GM19468 (cell line): Measurements from ENCODE around the gene APLP1.
"Not testable (repeated sequence)": the region's sequence is repeated elsewhere in the genome, so short reads cannot be mapped to it uniquely, and the experiment has no call there.

Experiments
- ATAC-seq: cut with Tn5 transposase; IDR thresholded peaks from one replicate; pipeline ENCODE4 v1.9.1; 2021; ENCODE audit warnings: mild to moderate bottlenecking, moderate library complexity, moderate number of reproducible peaks; ENCODE audit not compliant: unreplicated experiment; ENCODE audit errors: extremely low read depth

Gene APLP1

DNA sequence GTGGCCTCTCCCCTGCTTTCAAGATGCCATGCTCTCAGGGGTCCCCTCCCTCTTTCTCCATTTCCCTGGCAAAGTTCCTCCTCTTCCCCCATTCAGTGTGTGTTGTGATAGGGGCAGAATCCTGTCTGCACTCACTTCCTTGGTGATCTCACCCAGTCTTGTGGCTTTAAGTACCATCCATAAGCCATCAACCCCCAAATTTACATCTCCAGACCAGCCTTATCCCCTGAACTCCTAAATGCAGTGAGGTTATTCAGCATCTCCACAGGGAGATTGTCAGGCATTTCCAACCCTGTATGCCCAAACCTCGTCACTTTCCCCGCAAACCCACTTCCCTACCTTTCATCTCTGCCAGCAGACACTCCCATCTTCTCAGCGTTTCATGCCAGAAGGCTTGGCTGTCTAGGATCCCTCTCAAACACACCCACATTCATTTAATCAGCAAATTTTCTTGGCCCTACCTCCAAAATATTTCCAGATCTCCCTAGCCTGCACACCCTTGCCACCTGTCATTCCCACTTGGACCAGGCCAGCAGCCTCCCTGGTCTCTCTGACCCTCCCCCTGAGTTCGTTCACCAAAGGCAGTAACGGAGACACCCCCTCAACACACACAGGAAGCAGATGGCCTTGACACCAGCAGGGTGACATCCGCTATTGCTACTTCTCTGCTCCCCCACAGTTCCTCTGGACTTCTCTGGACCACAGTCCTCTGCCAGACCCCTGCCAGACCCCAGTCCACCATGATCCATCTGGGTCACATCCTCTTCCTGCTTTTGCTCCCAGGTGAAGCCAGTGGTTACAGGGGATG is 33.7 kb downstream of the APLP1 start, which contains the start of gene HCST:
TSS of gene HCST (plus strand) at position 676 of the 808 bp plus-strand sequence. CDS start at position 741, 65 bp downstream.
- no peak for ATAC-seq

DNA sequence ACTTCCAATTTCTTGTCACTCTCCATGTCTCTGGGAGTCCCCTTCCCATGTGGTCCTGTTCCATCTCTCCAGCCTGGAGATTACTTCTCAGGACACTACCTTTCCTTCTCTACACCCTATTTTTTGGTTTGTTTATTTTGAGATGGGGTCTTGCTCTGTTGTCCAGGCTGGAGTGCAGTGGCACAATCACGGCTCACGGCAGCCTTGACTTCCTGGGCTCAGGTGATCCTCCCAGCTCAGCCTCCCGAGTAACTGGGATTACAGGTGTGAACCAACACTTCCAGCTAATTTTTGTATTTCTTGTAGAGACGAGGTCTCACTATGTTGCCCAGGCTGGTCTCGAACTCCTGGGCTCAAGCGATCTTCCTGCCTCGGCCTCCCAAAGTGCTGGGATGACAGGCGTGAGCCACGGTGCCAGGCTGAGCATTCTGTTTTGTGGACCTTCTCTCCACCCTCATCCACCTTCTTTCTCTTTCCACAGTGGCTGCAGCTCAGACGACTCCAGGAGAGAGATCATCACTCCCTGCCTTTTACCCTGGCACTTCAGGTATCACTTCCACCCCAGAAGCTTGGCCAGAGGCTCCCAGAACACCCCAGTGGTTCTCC is 34.6 kb downstream of the APLP1 start:
- ATAC-seq: no peak

DNA sequence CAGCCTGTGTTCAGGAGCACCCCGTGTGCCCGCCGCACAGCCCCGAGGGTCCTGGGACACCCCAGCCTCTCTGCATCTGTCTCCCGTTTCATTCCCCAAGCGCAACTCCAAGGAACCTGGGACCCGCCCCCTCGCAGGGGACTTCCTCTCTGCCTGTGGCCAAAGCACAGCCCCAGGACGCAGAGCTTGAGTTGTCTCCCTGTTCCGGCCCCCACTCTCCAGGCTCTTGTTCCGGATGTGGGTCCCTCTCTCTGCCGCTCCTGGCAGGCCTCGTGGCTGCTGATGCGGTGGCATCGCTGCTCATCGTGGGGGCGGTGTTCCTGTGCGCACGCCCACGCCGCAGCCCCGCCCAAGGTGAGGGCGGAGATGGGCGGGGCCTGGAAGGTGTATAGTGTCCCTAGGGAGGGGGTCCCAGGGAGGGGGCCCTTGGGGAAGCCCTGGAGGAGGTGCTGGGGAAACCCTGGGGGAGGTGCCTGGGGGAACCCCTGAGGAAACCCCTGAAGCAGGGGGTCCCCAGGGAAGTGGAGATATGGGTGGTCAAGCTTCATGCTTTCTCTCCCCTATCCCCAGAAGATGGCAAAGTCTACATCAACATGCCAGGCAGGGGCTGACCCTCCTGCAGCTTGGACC is 35.3 kb downstream of the APLP1 start:
- ATAC-seq: peak; percentile 26

DNA sequence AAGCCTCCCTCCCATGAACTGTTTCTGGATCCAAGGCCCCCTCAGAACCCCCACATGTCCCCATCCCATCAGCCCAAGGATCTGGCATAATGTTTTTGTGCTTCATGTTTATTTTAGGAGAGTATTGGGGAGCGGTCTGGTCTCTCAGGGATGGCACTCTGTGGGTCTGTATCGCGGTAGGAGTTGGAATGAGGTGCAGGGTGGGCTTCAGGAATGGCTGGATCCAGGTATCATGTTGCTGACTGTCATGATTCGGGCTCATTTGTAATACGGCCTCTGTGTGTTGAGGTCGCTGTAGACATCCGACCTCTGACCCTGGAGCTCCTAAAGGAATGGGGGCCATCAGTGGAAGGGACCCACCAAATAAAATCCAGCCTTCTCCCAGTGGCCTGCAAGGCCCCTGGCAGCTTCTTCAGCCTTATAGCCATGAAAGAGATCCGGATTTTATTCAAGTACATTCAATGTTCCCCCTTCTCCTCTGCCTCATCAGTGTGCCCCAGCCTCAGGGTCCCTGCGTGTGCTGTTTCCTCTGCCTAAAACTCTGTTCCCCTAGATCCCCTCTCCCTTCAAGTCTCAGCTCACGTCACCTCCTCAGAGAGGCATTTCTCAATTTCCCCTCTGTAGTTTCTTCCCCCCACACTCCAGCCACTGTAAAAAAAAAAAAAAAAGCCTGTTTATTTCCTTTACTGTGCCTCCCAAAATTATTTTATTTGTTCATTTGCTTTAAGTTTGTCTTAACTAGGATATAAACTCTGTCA is 36.1 kb downstream of the APLP1 start:
- ATAC-seq: no peak

DNA sequence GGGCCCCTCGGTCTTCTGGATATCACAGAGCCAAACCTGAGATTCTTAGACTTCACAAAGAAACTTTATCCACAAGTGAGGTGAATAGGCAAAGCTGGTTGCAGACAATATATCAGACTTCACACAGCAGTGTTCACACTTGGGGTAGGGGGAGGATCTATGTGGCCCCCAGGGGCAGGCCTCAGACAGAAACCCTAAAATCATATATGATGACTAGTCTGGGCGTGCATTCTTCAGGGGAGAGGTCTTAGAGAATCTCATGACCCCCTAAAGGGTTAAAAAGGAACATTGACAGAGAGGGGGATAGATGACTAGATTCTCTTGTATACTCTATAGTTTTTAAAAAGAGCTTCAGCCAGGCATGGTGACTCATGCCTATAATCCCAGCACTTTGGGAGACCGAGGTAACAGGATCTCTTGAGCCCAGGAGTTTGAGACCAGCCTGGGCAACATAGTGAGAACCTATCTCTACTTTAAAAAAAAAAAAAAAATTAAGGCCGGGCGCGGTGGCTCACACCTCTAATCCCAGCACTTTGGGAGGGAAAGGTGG is 36.9 kb downstream of the APLP1 start:
- no peak for ATAC-seq

DNA sequence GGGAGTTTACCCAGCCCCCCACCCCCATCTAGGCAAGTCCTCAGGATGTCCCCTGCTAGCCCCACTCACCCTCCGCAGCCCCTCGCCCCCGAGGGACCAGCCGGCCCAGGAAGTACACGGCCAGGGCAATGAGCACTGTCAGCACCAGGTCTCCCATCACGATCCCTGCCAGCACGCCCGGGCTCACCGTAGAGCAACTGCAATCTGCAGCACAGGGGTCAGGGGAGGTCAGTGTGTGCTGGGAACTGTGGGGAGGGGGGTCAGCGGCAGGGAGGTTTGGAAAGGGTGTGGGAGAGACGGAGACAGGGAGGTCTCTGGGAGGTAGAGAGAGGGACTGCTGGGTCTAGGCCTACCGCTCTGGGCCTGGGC is 39.0 kb downstream of the APLP1 start:
- ATAC-seq: no peak

DNA sequence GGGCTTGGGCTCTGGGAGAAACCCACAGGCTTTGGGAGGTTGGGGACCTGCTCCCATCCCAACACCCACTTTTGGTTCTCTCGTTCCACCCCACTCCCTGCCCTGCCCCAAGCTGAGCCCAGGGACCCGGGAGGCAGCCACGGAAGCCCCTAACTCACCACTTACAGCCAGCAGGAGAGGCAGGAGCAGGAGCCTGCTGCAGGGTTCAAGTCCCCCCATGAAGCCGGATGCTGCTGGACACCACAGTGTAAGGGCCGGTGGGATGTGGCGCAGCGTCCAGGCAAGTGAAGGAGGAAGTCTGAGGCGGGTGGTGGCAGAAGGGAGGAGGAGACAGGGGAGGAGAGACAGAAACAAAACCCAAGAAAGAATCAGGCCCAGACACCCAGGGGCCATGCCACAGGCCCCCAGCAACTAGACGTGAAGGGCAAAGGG is 39.7 kb downstream of the APLP1 start, which contains the start of gene TYROBP:
TSS of gene TYROBP (minus strand) at position 286 of the 432 bp plus-strand sequence. CDS start at position 219, 67 bp downstream.
- no peak for ATAC-seq

DNA sequence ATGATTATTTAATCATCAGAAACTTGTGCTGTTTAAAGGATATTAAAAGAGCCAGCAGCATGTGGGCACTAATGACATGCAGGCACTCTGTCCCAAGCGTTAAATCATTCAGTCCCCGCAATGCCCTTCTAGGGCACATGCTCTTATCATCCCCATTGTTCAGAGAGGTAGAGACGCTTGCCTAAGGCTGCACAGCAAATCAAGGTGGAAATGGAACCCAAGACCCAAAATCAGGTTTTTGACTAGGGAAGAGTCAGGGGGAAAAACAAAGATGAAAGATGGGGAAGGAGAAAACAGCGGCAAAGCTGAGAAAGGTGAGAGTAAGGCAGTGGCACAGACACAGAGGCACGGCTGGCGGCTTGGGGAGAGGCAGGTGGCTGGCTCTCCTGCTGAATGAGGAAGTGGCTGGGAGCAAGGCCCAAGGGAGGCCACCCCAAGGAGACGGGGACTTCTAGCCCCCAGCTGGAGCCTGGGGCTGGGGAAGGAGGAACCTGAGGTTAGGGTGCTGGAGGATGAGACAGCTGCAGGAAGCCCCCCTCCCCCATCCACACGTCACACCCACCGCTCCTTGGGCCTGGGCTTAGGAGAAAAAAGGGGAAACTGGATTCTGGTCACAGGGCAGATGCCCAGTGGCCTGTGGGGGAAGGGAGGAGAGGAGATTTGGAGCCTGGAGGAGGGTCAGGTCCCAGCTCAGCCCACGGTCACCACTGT is 40.8 kb downstream of the APLP1 start:
- no peak for ATAC-seq

DNA sequence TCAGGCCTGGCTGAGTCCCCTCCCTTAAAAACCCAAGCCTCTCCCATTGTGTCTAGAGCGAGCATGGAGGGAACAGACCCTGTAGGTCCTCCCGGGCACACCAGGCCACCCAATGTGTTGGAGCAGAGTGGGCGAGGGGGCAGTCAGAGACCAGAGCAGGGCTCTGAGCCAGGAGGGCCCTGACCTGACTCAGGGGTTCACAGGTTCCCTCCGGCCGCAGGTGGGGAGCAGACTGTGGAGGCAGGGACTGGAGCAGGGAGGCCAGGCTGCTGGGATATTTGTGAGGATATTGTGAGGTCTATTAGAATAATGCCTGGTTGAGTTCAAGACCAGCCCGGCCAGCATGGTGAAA is 41.3 kb downstream of the APLP1 start:
- no peak for ATAC-seq

DNA sequence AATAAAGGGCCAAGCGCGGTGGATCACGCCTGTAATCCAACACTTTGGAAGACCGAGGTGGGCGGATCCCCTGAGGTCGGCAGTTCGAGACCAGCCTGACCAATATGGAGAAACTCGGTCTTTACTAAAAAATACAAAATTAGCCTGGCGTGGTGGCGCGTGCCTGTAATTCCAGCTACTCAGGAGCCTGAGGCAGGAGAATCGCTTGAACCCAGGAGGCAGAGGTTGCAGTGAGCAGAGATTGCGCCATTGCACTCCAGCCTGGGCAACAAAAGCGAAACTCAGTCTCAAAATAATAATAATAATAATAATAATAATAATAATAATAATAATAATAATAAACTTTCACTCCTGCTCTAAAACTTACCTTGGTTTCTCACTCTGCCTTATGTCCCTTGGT is 42.0 kb downstream of the APLP1 start:
- not testable (repeated sequence) for ATAC-seq

DNA sequence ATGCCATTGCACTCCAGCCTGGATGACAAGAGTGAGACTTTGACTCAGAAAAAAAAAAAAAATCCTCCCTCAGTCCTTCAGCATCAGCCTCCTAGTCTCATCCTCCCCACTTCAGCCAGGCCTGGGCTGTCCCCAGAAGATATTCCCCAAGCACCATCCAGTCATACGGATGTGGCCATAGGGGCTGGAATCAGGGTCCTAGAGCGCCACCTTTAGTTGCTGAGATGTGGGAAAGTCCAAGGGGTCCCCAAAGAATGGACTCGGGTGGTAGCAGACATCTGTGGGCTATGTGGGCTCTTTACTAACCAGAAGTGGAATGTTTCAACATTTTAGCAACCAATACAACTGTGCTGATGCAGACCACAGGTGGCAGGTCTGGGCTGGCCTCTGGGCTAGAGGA is 42.8 kb downstream of the APLP1 start:
- ATAC-seq: no peak

DNA sequence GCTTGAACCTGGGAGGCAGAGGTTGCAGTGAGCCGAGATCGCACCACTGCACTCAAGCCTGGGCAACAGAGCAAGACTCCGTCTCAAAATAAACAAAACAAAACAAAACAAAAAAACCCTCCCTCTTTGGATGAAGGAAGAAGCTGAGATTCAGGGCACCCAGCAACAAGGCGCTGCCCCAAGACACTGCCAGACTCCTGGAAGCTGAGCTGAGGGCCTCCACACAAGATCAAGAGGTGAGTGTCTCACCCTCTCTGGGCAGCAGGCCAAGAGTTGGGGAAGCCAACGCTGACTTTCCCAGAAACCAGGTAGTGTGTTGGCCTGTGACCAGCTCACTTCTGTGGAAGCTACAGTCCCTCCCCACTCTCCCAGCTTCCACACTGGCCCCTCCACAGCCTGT is 43.4 kb downstream of the APLP1 start:
- no peak for ATAC-seq

DNA sequence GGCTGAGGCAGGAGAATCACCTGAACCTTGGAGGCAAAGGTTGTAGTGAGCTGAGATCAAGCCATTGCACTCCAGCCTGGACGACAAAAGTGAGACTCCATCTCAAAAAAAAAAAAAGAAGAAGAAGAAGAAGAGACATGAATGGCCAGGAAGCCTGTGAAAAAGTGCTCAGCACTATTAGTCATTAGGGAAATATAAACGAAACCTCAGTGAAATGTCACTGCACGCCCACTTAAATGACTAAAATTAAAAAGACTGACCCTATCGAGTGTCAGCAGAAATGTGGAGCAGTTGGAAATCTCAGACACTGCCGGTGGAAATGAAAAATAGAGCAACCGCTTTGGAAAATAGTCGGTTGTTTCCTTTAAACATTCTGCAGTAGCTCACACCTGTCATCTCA is 45.2 kb downstream of the APLP1 start:
- no peak for ATAC-seq

DNA sequence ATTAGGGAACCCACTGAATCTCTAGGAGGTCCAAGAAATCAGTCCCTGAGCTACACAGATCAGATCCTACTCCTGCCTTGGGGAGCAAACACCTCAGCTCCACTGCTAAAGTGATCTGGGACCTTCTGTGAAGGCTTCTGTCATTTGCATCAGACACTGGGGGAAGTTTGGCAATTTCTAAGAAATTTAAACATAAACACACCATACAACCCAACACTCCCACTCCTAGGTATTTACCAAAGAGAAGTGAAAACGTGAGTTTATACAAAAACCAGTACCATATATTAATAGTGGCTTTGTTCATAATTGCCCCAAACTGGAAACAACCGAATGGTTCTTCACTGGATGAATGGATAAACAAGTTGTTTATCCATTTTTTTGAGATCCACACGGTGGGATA is 47.1 kb downstream of the APLP1 start:
- no peak for ATAC-seq

DNA sequence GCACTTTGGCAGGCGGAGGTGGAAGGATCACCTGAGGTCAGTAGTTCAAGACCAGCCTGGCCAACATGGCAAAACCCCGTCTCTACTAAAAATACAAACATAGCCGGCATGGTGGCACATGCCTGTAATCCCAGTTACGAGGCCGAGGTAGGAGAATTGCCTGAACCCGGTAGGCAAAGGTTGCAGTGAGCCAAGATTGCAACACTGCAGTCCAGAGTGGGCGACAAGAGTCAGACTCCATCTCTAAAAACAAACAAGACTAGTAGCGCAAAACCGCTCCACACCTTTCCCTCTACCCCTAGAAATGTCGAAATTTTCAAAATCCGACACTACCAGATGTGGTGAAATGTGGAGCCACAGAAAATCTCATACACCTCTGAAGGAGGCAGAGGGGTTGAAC is 50.9 kb downstream of the APLP1 start:
- no peak for ATAC-seq

DNA sequence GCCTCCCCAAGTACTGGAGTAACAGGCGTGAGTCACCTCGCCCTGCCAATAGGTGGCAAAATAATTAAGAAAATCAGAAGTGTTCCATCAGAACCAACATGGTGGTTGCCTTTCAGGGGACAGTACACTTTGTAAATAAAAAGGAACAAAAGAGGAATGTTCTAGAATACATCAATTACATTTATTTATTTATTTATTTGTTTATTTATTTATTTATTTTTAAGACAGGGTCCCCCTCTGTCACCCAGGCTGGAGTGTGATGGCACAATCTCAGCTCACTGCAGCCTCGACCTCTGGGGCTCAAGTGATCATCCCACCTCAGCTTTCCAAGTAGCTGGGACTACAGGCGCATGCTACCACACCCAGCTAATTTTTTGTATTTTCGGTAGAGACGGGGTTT is 52.6 kb downstream of the APLP1 start:
- ATAC-seq: no peak

DNA sequence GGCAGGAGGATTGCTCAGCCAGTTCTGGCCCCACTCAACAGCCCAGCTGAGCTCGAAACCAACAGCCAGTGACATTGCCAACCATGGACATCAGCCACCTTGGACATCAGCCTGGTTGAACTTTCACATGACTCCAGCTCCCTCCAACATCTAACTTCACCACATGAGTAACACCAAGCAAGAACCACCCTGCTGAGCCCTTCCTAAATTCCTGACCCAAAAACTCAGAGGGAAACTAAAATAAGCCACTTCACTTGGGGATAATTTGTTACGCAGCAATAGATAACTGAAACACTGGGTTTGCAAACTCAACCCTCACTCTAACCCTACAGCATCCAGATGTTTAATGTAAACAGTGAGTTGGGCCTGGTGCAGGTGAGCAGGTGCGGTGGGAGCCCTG is 57.1 kb downstream of the APLP1 start:
- ATAC-seq: no peak

DNA sequence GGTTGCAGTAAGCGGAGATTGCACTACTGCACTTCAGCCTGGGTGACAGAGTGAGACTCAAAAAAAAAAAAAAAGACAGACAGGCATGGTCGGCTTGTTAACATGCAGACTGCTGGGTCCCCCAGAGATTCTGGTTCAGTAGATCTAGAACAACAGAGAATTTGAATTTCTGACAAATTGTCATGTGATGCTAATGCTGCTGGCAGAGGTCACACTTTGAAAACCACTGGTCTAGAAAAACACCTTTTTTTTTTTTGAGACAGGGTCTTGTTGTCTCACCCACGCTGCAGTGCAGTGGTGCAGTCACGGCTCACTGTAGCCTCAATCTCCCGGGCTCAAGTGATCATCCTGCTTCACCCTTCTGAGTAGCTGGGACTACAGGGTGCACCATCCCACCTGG is 60.1 kb downstream of the APLP1 start:
- no peak for ATAC-seq
